Testis (tissue), 5 donors: ENCODE data around the gene OR2W3. TPM values are rescaled to one million over a fixed set of nuclear protein-coding genes. Genes with fewer than 3 reads are reported as not detected.

Experiments used
- DNase-seq: peaks from one replicate; pipeline ENCODE4 v3.0.0-alpha.2; 2019
- H3K27ac ChIP-seq, 2 donors: fragments of 200-600 bp; sonication (generic); one replicate each; pipeline ENCODE4 v1.5.1; 2019
- H3K27me3 ChIP-seq: fragments of 200-600 bp; sonication (generic); one replicate; pipeline ENCODE4 v1.5.1; 2019
- H3K36me3 ChIP-seq: fragments of 200-600 bp; sonication (generic); one replicate; pipeline ENCODE4 v1.5.1; 2017; ENCODE audit warnings: low read depth; ENCODE audit errors: missing control alignments
- H3K4me1 ChIP-seq: fragments of 200-600 bp; sonication (generic); one replicate; pipeline ENCODE4 v1.5.1; 2019
- H3K4me3 ChIP-seq, 2 donors: fragments of 200-600 bp; sonication (generic); one replicate each; pipeline ENCODE4 v1.5.1; 2017 to 2019
- H3K9me3 ChIP-seq: fragments of 200-600 bp; sonication (generic); one replicate; pipeline ENCODE4 v1.5.1; 2017
- CTCF ChIP-seq, 3 experiments: fragments of 450-650 bp in 2 of 3; fragments of 200-600 bp in 1 of 3; sonication (generic) in 1 of 3; IDR thresholded peaks; one replicate each; pipeline ENCODE4 v1.5.1; 2016 to 2019; ENCODE audit warnings: antibody characterized with exemption in 3 of 3, mild to moderate bottlenecking in 2 of 3, moderate library complexity in 1 of 3
- POLR2A ChIP-seq: fragments of 450-650 bp; IDR thresholded peaks from one replicate; pipeline ENCODE4 v1.6.1; 2017; ENCODE audit warnings: antibody characterized with exemption, mild to moderate bottlenecking, moderate library complexity
- WGBS, 2 donors: methylation state at CpG; one replicate each; pipeline ENCODE4 v1.1.5; 2018; 5-methylcytosine and 5-hydroxymethylcytosine counted together
- intact Hi-C: fragments of 100-400 bp; cut with DNase I; formaldehyde crosslinking; loops from one replicate; pipeline ENCODE4 v1.15.1; 2023; ENCODE audit warnings: low total_unique reads
- long read RNA-seq, 2 donors: transcript quantifications; one replicate each; lab custom pipeline, GENCODE V29; 2026
- polyA plus RNA-seq: library from polyadenylated mRNA; stranded (reverse); fragments of 350-450 nt; fragmentation: Illumina TruSeq; extraction: RNeasy Lipid Tissue Mini Kit (QIAGEN cat#74804); gene quantifications from one replicate; pipeline ENCODE4 v1.2.3, GENCODE V29; 2014; ENCODE audit warnings: low read depth, low replicate concordance; ENCODE audit not compliant: insufficient read depth
- total RNA-seq, 2 donors: library from RNA; depleted of rRNA; stranded (reverse); fragments of >200 nt; gene quantifications; one replicate each; pipeline ENCODE4 v1.2.3, GENCODE V29; 2016

OR2W3 gene
- total RNA-seq (1 to 10 TPM; 2.5 to 3.9 TPM), polyA plus RNA-seq (1.5 TPM)
- long read RNA-seq, donor 1: 0 reads
- long read RNA-seq, donor 2: 0 reads

GRCh38 chr1:247895163-247895637 lies at the start of gene OR2W3:
OR2W3 (plus strand) TSS chr1:247895587; CDS start chr1:247895587, 0 bp downstream.
- no peaks in the 10 kb centered on the region for H3K4me1 ChIP-seq
- no peaks in the 10 kb centered on the region for H3K9me3 ChIP-seq
- H3K27me3 ChIP-seq: no peaks in the 10 kb centered on the region
- no peaks in the 10 kb centered on the region for H3K36me3 ChIP-seq
- TF ChIP-seq CTCF (IDR thresholded peaks at IDR 0.05): no peak
- TF ChIP-seq POLR2A: no peak
- no peak for DNase-seq
- 44 to 50% methylated on average over 2 of the region's 2 CpGs for WGBS, 2 donors
- no peak within 1 kb of the TSS for H3K27ac ChIP-seq
- H3K4me3 ChIP-seq: no peak within 1 kb of the TSS
- intact Hi-C loops: no loop called here

- intact Hi-C loops: no loop called here
- no peak for DNase-seq
- no peaks in the 10 kb centered on the region for H3K4me1 ChIP-seq
- TF ChIP-seq POLR2A (no peak), CTCF (IDR thresholded peaks at IDR 0.05) (no peak)
- no peak overlapping the region for H3K27ac ChIP-seq
- H3K27me3 ChIP-seq: no peaks in the 10 kb centered on the region
- no peak overlapping the region for H3K4me3 ChIP-seq
- no peaks in the 10 kb centered on the region for H3K36me3 ChIP-seq
- WGBS, 2 donors: 72 to 78% methylated on average over 5 of the region's 5 CpGs
- H3K9me3 ChIP-seq: no peaks in the 10 kb centered on the region
Observed at GRCh38 chr1:247845693-247846017, 49.7 kb upstream of the OR2W3 start.

GRCh38 chr1:247848346-247848745 lies 47.0 kb upstream of the OR2W3 start:
- no peak overlapping the region for H3K4me3 ChIP-seq
- intact Hi-C loops: no loop called here
- 81 to 87% methylated on average over 7 of the region's 7 CpGs for WGBS, 2 donors
- no peaks in the 10 kb centered on the region for H3K4me1 ChIP-seq
- DNase-seq: no peak
- no peaks in the 10 kb centered on the region for H3K9me3 ChIP-seq
- H3K27ac ChIP-seq: no peak overlapping the region
- TF ChIP-seq POLR2A: no peak
- TF ChIP-seq CTCF (IDR thresholded peaks at IDR 0.05): no peak
- no peaks in the 10 kb centered on the region for H3K36me3 ChIP-seq
- no peaks in the 10 kb centered on the region for H3K27me3 ChIP-seq

GRCh38 chr1:247849616-247850015 lies 45.8 kb upstream of the OR2W3 start:
- Histone ChIP-seq H3K27me3 (no peaks in the 10 kb centered on the region), H3K27ac (no peak overlapping the region), H3K36me3 (no peaks in the 10 kb centered on the region), H3K9me3 (no peaks in the 10 kb centered on the region), H3K4me1 (no peaks in the 10 kb centered on the region), H3K4me3 (no peak overlapping the region)
- 90 to 96% methylated on average over 1 of the region's 1 CpG for WGBS, 2 donors
- intact Hi-C loops: no loop called here
- no peak for DNase-seq
- TF ChIP-seq POLR2A (no peak), CTCF (IDR thresholded peaks at IDR 0.05) (no peak)

- H3K9me3 ChIP-seq: no peaks in the 10 kb centered on the region
- no peak overlapping the region for H3K4me3 ChIP-seq
- DNase-seq: no peak
- H3K4me1 ChIP-seq: no peaks in the 10 kb centered on the region
- no peaks in the 10 kb centered on the region for H3K36me3 ChIP-seq
- TF ChIP-seq POLR2A (no peak), CTCF (IDR thresholded peaks at IDR 0.05) (no peak)
- H3K27me3 ChIP-seq: no peaks in the 10 kb centered on the region
- intact Hi-C loops: no loop called here
- H3K27ac ChIP-seq: no peak overlapping the region
- WGBS, 2 donors: 73 to 86% methylated on average over 14 of the region's 14 CpGs
Observed at GRCh38 chr1:247854899-247855545, 40.4 kb upstream of the OR2W3 start.
